GM19455 (cell line): ENCODE results near the gene CADM1.

ENCODE experiments used
- ATAC-seq: cut with Tn5 transposase; IDR thresholded peaks from one replicate; pipeline ENCODE4 v1.9.1; 2021; ENCODE audit not compliant: unreplicated experiment

Gene CADM1

DNA sequence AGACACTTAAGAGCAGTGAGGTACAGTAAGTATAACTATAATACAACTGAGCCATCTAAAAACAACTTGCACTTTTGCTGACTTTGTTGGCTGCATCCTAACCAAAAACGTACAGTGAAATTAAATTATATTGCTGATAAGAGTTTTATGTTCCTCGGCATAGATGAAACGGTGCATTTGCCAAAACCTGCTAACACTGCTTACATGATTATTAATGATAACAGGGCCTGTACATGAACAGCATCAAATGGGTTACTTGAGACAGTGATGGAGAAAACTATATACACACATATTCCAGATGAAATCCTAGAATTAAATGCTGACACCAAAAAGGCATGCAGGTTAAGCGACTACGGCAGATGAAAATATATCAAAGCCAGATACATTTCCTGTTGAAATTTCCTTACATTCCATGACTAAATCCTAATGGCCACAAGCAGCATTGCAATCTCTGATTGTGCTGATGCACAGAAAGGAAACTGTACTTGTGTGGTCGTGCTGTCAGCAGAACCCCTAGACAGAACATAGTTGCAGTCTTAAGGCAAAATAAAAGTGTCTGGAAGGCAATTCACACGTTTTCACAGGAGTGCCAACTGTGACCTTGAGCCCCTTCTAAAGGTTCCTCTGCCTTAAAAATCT is 143.9 kb downstream of the CADM1 start:
- ATAC-seq, result no peak

GRCh38 chr11:115357066-115357465 is 147.1 kb downstream of the CADM1 start:
- no peak for ATAC-seq

GRCh38 chr11:115352805-115353485 is 151.3 kb downstream of the CADM1 start:
- ATAC-seq, result no peak

DNA sequence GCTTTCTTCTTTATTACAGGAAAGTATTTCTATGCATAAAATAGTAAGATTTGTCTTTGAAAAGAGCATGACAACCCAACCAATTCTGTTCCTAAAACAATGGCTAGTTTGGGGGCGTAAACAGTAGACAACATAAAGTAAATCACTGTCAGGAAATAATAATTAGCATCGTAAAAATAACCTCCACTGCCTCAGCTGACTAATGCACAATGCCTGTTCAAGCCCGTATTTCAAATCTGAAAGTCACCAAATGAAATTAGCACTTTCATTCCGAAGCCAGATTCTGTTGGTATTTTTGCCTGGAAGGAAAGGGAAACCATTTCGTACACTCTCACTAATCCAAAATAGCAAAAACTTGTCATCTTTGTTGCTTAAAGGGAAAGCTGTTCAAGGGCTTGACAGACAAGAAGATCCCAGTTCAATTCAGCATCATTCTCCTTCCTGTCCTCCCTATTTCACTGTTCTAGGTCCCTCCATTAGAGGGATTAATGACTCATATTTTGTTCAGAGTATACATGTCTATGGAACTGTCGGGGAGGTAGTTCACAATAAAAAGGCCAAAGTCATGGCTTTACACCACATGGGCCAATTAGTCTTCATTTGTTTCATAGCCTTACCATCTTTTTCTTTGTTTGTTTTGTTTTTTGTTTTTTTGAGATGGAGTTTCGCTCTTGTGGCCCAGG is 154.7 kb downstream of the CADM1 start:
- ATAC-seq, result no peak

DNA sequence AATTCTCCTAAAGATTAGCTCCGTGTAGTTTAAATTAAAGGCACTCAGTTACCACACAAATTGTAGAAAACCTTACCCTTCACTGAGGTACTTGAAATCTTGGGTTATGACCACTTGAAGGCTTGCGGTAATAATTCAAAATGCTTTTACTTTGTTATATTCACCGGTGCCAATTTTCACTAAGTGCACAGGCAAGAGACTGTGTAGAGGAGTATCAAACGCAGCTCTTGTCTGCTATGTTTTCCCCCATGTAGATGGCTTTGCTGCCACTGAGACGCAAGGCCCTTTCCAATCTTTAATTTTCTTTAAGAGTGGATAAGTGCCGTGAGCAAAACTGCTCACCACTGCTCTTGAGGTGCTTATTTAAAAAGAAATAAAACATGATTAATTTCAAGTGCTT is 155.8 kb downstream of the CADM1 start:
- no peak for ATAC-seq

DNA sequence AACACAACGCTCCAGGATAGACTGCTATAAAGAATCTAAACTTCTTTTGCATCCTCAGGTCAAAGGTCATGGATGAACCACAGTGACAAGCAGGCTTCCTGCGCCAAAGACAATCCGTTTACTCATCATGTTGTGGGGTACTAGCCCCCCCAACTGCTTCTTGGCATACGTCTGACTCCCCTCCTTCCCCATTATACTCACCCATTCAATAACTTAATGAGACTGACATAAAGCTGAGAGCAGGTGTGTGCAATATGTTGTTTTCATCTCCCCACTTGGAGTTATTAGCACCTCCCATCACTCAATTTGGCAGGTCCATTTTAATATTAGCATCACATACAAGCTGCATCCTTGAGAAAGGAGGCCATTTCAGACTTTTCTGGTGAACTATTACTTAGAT is 157.1 kb downstream of the CADM1 start:
- no peak for ATAC-seq

GRCh38 chr11:115345840-115346239 is 158.4 kb downstream of the CADM1 start:
- no peak for ATAC-seq

GRCh38 chr11:115345361-115345760 is 158.9 kb downstream of the CADM1 start:
- ATAC-seq, result no peak

- no peak for ATAC-seq
These were observed 159.4 kb downstream of the CADM1 start for GRCh38 chr11:115344846-115345245.

DNA sequence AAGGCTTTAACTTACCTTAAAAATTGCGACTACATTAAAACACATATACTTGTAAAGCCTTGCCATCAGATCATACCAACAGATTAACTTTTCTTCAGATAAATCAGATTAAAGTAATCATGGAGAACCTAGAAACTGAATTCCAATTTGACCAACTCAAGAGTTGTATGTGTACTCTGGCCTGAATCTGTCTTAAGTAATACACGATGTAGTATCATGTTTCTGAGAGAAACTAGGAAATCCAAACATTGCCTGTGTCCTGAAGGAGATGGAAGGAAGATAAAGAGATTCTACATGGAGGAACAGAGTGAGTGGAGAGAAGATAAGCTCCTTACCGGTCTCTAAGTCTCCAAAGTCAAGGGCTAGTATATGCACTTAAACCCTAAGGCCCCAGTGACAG is 162.1 kb downstream of the CADM1 start:
- ATAC-seq, result no peak

- no peak for ATAC-seq
These were observed 163.3 kb downstream of the CADM1 start for GRCh38 chr11:115340874-115341273.

DNA sequence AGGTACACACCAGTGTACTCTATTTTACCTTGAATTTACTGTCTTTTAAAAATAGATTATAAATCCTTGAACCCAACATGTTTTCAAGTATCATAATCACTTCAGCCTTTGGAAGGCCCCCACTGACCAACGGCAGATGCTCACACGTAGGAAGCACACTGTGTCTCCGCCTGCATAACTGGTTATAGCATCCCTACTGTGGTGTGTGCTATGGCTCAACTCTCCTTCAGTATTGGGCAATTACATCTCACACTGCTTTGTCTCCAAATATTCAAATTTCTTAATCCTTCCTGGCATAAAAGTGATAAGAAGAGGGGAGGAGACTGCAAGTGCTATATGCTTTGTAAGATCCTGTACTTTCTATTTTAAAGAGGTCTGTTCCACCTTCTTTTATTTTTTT is 165.7 kb downstream of the CADM1 start:
- no peak for ATAC-seq

DNA sequence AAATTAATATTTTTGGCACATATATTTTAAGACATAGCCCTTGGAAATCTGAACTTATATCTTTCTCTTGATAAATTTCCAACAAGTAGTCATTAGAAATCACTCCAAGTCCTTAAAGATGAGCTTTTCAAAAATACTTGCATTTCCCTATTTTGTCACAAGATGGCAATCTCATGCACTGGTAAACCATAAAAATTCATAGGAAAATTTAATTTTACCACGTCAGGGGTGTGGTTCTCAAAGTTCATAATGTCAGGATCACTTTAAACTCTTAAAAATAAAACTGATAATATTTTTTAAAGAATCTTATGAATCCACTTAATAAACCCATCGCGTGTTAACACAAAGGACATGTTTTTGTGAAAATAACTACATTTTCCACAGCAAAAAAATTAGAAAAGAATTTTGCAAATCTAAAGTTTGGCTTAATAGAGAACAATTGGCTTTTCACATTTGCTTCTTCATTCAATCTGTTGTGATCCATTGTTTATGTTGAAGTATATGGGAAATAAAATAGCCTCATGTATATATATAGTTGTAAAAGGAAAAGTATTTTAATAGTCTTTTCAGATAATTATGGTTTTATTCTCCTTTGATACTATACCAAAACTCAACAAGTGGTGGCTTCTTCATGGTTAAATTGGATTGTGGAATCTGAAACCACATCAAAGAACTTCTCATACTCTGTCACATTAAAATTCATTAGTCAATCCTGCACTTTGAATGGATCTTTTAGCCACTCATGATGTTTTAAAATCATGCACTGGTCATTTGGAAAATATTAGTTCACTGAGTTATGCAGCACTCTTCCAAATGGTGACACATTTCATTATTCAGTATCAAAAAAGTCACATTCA is 169.1 kb downstream of the CADM1 start:
- ATAC-seq, result no peak

GRCh38 chr11:115333949-115334348 is 170.3 kb downstream of the CADM1 start:
- no peak for ATAC-seq

DNA sequence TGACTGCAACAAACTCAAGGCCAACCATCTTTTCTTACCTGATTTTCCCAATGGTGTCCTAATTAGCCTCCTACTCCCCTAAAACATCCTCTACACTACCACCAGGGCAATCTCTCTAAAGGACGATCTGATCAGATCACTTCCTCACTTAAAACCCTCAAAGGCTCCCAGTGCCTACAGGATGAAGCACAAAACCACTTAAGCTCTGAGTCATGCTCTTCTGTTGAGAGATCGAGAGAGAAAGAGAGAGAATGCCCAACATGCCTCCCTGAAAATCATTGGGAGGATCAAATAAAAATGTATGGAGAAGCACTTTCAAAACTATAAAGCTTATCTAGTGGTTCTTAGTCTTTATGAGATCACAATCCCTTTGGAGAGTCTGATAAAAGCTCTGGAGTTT is 171.1 kb downstream of the CADM1 start:
- ATAC-seq, result no peak

GRCh38 chr11:115330684-115331482 is 173.3 kb downstream of the CADM1 start:
- no peak for ATAC-seq

- ATAC-seq, result no peak
These were observed 177.7 kb downstream of the CADM1 start for GRCh38 chr11:115326526-115326925.

DNA sequence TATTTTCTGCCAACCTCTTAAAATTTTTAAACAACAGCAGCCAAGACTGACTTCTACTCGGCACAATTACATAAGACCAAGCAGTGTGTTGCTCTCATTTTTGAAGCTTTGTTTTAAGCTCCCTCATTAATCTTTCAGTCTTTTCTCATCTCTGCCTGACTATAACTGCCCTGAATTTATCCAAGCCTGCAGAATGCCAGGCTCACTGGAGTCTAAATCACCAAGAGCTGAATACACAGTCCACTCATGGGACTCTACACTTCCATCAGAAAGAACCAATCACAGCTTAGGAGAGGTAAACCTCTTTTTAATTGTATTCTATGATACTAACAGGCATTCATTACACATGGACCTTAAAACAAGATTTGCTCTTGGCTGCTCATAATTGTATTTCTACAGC is 178.7 kb downstream of the CADM1 start:
- no peak for ATAC-seq

GRCh38 chr11:115324581-115325432 is 179.4 kb downstream of the CADM1 start:
- ATAC-seq, result peak; percentile 69
